Panc1 (cell line): ENCODE measurements around the gene RBMS3. TPM values are rescaled to one million over a fixed set of nuclear protein-coding genes. Genes with fewer than 3 reads are reported as not detected.

Source experiments
- ATAC-seq: fragments of 200-7000 bp; cut with Tn5 transposase; 2 replicates; pipeline ENCODE4 v1.9.1; 2020; ENCODE audit warnings: mild to moderate bottlenecking, moderate library complexity
- BruUV-seq: library from RNA; stranded (reverse); fragments of 400-500 nt; replicated peaks from 2 replicates; lab custom pipeline; 2021; lab: Mats Ljungman, UMichigan
- CTCF ChIA-PET: fragments of 300-600 bp; sonication (Branson Sonifier 250); formaldehyde crosslinking; loops from one replicate; lab custom pipeline; 2022; ENCODE audit warnings: antibody characterized with exemption; lab: Charles Lee
- POLR2A ChIA-PET: fragments of 300-600 bp; sonication (Branson Sonifier 250); formaldehyde crosslinking; loops from one replicate; lab custom pipeline; 2022; ENCODE audit warnings: antibody characterized with exemption; lab: Charles Lee
- DNase-seq: peaks from one replicate; pipeline ENCODE4 v3.0.0-alpha.2; 2010; ENCODE audit warnings: low read depth, low spot score
- H3K27ac ChIP-seq: 2 replicates; pipeline ENCODE4 v1.5.1; 2011; ENCODE audit warnings: mild to moderate bottlenecking, low read length, inconsistent platforms
- H3K27me3 ChIP-seq: fragments of 200-500 bp; sonication (Bioruptor generic); 2 replicates; pipeline ENCODE4 v1.6.0; 2014; ENCODE audit warnings: low read length, inconsistent platforms; ENCODE audit not compliant: control insufficient read depth, insufficient read depth
- H3K36me3 ChIP-seq: fragments of 200-500 bp; sonication (Bioruptor generic); 2 replicates; pipeline ENCODE4 v1.5.1; 2014; ENCODE audit warnings: inconsistent platforms, mild to moderate bottlenecking, low read length, moderate library complexity; ENCODE audit not compliant: control insufficient read depth, insufficient read depth
- H3K4me1 ChIP-seq: 2 replicates; pipeline ENCODE4 v1.5.1; 2011; ENCODE audit warnings: inconsistent platforms, mild to moderate bottlenecking, low read length, moderate library complexity; ENCODE audit not compliant: control insufficient read depth, insufficient read depth
- H3K4me3 ChIP-seq, 2 experiments: 2 replicates each; pipeline ENCODE4 v1.5.1; 2011 to 2012; ENCODE audit warnings: low read depth in 2 of 2, low read length in 2 of 2, mild to moderate bottlenecking in 2 of 2, inconsistent platforms in 1 of 2, moderate library complexity in 1 of 2
- H3K9me3 ChIP-seq: fragments of 200-500 bp; sonication (Bioruptor generic); 2 replicates; pipeline ENCODE4 v1.5.1; 2014; ENCODE audit warnings: low read depth, mild to moderate bottlenecking, inconsistent platforms, low read length, moderate library complexity; ENCODE audit not compliant: control insufficient read depth, insufficient read depth
- CTCF ChIP-seq: fragments of 450-650 bp; IDR thresholded peaks from 2 replicates; pipeline ENCODE4 v1.5.1; 2017; ENCODE audit warnings: mild to moderate bottlenecking
- POLR2AphosphoS5 ChIP-seq: IDR thresholded peaks from 2 replicates; pipeline ENCODE4 v1.6.1; 2012; ENCODE audit warnings: mild to moderate bottlenecking, low read depth, low read length, moderate library complexity
- REST ChIP-seq, 2 experiments: IDR thresholded peaks; 2 replicates each; pipeline ENCODE4 v1.6.1; 2011 to 2012; ENCODE audit warnings: low read depth in 2 of 2, control low read depth in 1 of 2, low read length in 1 of 2, mild to moderate bottlenecking in 1 of 2, moderate library complexity in 1 of 2; ENCODE audit not compliant: insufficient read depth in 1 of 2
- SIN3A ChIP-seq: IDR thresholded peaks from 2 replicates; pipeline ENCODE4 v1.6.1; 2012; ENCODE audit warnings: low read depth, mild to moderate bottlenecking, low read length, moderate library complexity, borderline replicate concordance; ENCODE audit not compliant: insufficient read depth
- TCF7L2 ChIP-seq: IDR thresholded peaks from 2 replicates; pipeline ENCODE4 v1.6.1; 2011; ENCODE audit warnings: mild to moderate bottlenecking, low read depth, low read length, inconsistent platforms
- in situ Hi-C: cut with HindIII; loops from 2 replicates; pipeline ENCODE4 v1.10.0; 2016; ENCODE audit warnings: low sequenced_read_pairs, low pct_unique_long_range_greater_than_20kb
- intact Hi-C: fragments of 100-400 bp; cut with micrococcal nuclease; formaldehyde crosslinking; loops from one replicate; pipeline ENCODE4 v1.10.0; 2022; ENCODE audit not compliant: unreplicated experiment
- total RNA-seq: library from RNA; stranded (reverse); gene quantifications from one replicate; pipeline ENCODE4 v1.2.1, GENCODE V29; 2021; ENCODE audit not compliant: unreplicated experiment

Gene RBMS3
- total RNA-seq, 1 experiment from 2014 or later = 1.1 TPM

GRCh38 chr3:29515451-29515850 lies 234.6 kb downstream of the RBMS3 start:
- no TSS peak for BruUV-seq
- TF ChIP-seq TCF7L2 (no peak), SIN3A (no peak), POLR2AphosphoS5 (no peak), CTCF (no peak), REST (IDR thresholded peaks at IDR 0.05; ENCODE audit: insufficient read depth in 1 of 2, low read depth in 2 of 2, low read length in 1 of 2) (no peak)
- intact Hi-C loops (no loop called here), in situ Hi-C loops (no loop called here)
- ChIA-PET CTCF (no interaction called here), POLR2A (no interaction called here)
- ATAC-seq = no peak
- DNase-seq = no peak
- Histone ChIP-seq H3K27me3 (no peaks in the 10 kb centered on the region), H3K36me3 (no peaks in the 10 kb centered on the region), H3K4me3 (no peak overlapping the region), H3K27ac (no peak overlapping the region), H3K9me3 (no peaks in the 10 kb centered on the region), H3K4me1 (no peaks in the 10 kb centered on the region)

- no peaks in the 10 kb centered on the region for H3K4me1 ChIP-seq
- POLR2A ChIA-PET = no interaction called here
- in situ Hi-C loops (no loop called here), intact Hi-C loops (no loop called here)
- H3K27me3 ChIP-seq = no peaks in the 10 kb centered on the region
- no peaks in the 10 kb centered on the region for H3K9me3 ChIP-seq
- H3K36me3 ChIP-seq = no peaks in the 10 kb centered on the region
- no peak overlapping the region for H3K4me3 ChIP-seq
- H3K27ac ChIP-seq = no peak overlapping the region
- BruUV-seq = no TSS peak
- CTCF ChIA-PET = no interaction called here
- ATAC-seq (no peak), DNase-seq (no peak)
- no peak for TF ChIP-seq SIN3A
- TF ChIP-seq POLR2AphosphoS5 = no peak
- no peak for TF ChIP-seq TCF7L2
- no peak for TF ChIP-seq REST (IDR thresholded peaks at IDR 0.05; ENCODE audit: insufficient read depth in 1 of 2, low read depth in 2 of 2, low read length in 1 of 2)
- TF ChIP-seq CTCF = no peak
These were observed 235.3 kb downstream of the RBMS3 start for GRCh38 chr3:29516164-29516563.
